ENCODE results near the gene ZFP1. TPM values are rescaled to one million over a fixed set of nuclear protein-coding genes. Genes with fewer than 3 reads are reported as not detected.

Gene ZFP1
- total and polyA plus RNA-seq, 9 of the 15 experiments (the other 6 are each of a cell fraction or from before 2014, with no cell fraction given), result 2.6 to 14.7 (median 11.6) TPM

DNA sequence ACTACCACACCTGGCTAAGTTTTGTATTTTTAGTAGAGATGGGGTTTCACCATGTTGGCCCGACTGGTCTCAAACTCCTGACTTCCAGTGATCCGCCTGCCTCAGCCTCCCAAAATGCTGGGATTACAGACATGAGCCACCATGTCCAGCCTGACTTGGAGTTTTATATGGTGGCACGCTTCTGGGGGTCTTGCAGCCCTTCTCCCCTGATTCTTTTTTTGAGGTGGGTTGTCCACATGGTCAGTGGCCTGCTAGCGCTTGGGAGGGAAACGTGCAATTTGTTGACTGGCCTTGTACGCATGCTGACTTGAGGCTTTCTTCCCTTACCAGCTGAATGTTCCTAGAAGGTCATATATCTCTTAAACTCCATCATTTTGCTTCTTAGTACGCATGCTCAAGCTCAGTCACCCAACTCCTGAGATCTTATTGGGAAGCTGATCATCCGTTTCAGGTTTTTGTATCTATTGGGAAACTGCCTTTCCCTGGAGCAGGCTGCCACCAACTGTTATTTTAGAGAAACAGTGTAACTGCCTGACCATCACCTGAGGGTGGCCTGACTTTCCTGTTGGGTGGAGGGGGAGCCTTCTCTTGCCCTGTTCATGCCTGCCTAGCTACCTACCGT, 18.1 kb upstream of the ZFP1 start:
- FAIRE-seq, result peak; percentile 60
- H3K79me2 ChIP-seq (ENCODE audit: control insufficient read depth, insufficient read depth, low read length), result no peaks in the 10 kb centered on the region
- ATAC-seq, result peak; percentile 89
- no peak overlapping the region for H3K27ac ChIP-seq (ENCODE audit: extremely low read depth, low read depth, low read length)
- WGBS (ENCODE audit: insufficient coverage, low coverage, missing lambda C conversion rate), result 19% methylated on average over 9 of the region's 9 CpGs
- H3K4me2 ChIP-seq (ENCODE audit: insufficient read depth, low read length), result no peak overlapping the region
- CTCF ChIA-PET (ENCODE audit: low intra/inter-chr PET ratio), result no interaction called here
- peak in 1 of 4 experiments; percentile 58 for DNase-seq (ENCODE audit: extremely low read depth in 1 of 4, low spot score in 3 of 4)
- no peaks in the 10 kb centered on the region; a peak in 1 of 5 replicates for H3K27me3 ChIP-seq (ENCODE audit: control insufficient read depth in 2 of 2, insufficient read depth in 2 of 2, low read length in 2 of 2)
- H3K9me3 ChIP-seq (replicated peaks; ENCODE audit: control insufficient read depth, insufficient read depth, low read depth, low read length), result no peaks in the 10 kb centered on the region; the same call in none of the 2 replicates
- no peaks in the 10 kb centered on the region for H3K36me3 ChIP-seq (ENCODE audit: control insufficient read depth, insufficient read depth, low read length)
- H2AFZ ChIP-seq (ENCODE audit: low read depth, low read length), result 0 out of 2 replicates have a peak overlapping the region, but pooled peaks have one; percentile 32
- H3K9me1 ChIP-seq (ENCODE audit: control insufficient read depth, insufficient read depth, low read length), result no peaks in the 10 kb centered on the region
- intact Hi-C loops (cut with micrococcal nuclease), result loop anchor here (1.0 to 10.0 kb wide), 3 partner anchors 265 to 425 kb away; partner anchors contain the start of gene MLKL
- no peak overlapping the region for H3K9ac ChIP-seq (ENCODE audit: insufficient read depth in 1 of 2, low read depth in 2 of 2, low read length in 2 of 2)
- H3K4me1 ChIP-seq (replicated peaks in 1 of 2; ENCODE audit: control insufficient read depth in 2 of 2, insufficient read depth in 2 of 2, low read length in 2 of 2), result peaks cover 4 to 7% of the 10 kb centered on the region in 2 experiments; a peak in 4 of 5 replicates
- in situ Hi-C loops (cut with MboI), result loop anchor here (25.0 kb wide), 1 partner anchor 418 kb away; the partner anchor contains the start of gene MLKL
- no TSS peak for BruUV-seq (replicated peaks)
- no peak overlapping the region for H3K4me3 ChIP-seq
- POLR2A ChIA-PET, result interaction anchor here (0.5 to 1.4 kb wide), 3 partner anchors 11 to 68 kb away, joined by 3 to 4 read pairs (median 3); no protein-coding TSS in a partner anchor
- no peaks in the 10 kb centered on the region for H4K20me1 ChIP-seq (replicated peaks; ENCODE audit: control insufficient read depth, insufficient read depth, low read length)
- TF ChIP-seq LCOR (CRISPR knock-in tag; IDR thresholded peaks at IDR 0.05) (0 out of 2 replicates have a peak, but pooled peaks have one; percentile 45), ZNF445 (CRISPR knock-in tag; IDR thresholded peaks at IDR 0.05; ENCODE audit: low read depth) (no peak), DDX20 (tag; IDR thresholded peaks at IDR 0.05; ENCODE audit: low read depth) (no peak), POLR2AphosphoS2 (IDR thresholded peaks at IDR 0.05; ENCODE audit: low read length) (no peak), NRF1 (conservative IDR thresholded peaks at IDR 0.05 in 1 of 2, IDR thresholded peaks at IDR 0.05 in 1 of 2) (peak; percentile 80 to 84), PML (IDR thresholded peaks at IDR 0.05; ENCODE audit: low read length) (no peak), NBN (IDR thresholded peaks at IDR 0.05; ENCODE audit: low read depth) (0 out of 2 replicates have a peak, but pooled peaks have one; percentile 14), SREBF1 (IDR thresholded peaks at IDR 0.05; ENCODE audit: borderline replicate concordance, low read depth, low read length) (peak; percentile 92), HNRNPK (IDR thresholded peaks at IDR 0.05; ENCODE audit: low read depth, low read length, poor library complexity, severe bottlenecking) (no peak), TGIF2 (CRISPR knock-in tag; IDR thresholded peaks at IDR 0.05) (no peak)
- TF ChIP-seq, protein P1, sequence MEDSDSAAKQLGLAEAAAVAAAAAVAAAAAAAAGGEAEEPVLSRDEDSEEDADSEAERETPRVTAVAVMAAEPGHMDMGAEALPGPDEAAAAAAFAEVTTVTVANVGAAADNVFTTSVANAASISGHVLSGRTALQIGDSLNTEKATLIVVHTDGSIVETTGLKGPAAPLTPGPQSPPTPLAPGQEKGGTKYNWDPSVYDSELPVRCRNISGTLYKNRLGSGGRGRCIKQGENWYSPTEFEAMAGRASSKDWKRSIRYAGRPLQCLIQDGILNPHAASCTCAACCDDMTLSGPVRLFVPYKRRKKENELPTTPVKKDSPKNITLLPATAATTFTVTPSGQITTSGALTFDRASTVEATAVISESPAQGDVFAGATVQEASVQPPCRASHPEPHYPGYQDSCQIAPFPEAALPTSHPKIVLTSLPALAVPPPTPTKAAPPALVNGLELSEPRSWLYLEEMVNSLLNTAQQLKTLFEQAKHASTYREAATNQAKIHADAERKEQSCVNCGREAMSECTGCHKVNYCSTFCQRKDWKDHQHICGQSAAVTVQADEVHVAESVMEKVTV (CRISPR knock-in tag; IDR thresholded peaks at IDR 0.05), result peak; percentile 35; the same call in 1 of the 2 replicates
- TF ChIP-seq, protein P2, sequence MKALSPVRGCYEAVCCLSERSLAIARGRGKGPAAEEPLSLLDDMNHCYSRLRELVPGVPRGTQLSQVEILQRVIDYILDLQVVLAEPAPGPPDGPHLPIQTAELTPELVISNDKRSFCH (CRISPR knock-in tag; IDR thresholded peaks at IDR 0.05), result no peak
- TF ChIP-seq, protein P2 (tag; IDR thresholded peaks at IDR 0.05), result 0 out of 2 replicates have a peak, but pooled peaks have one; percentile 3
- TF ChIP-seq, protein P3, sequence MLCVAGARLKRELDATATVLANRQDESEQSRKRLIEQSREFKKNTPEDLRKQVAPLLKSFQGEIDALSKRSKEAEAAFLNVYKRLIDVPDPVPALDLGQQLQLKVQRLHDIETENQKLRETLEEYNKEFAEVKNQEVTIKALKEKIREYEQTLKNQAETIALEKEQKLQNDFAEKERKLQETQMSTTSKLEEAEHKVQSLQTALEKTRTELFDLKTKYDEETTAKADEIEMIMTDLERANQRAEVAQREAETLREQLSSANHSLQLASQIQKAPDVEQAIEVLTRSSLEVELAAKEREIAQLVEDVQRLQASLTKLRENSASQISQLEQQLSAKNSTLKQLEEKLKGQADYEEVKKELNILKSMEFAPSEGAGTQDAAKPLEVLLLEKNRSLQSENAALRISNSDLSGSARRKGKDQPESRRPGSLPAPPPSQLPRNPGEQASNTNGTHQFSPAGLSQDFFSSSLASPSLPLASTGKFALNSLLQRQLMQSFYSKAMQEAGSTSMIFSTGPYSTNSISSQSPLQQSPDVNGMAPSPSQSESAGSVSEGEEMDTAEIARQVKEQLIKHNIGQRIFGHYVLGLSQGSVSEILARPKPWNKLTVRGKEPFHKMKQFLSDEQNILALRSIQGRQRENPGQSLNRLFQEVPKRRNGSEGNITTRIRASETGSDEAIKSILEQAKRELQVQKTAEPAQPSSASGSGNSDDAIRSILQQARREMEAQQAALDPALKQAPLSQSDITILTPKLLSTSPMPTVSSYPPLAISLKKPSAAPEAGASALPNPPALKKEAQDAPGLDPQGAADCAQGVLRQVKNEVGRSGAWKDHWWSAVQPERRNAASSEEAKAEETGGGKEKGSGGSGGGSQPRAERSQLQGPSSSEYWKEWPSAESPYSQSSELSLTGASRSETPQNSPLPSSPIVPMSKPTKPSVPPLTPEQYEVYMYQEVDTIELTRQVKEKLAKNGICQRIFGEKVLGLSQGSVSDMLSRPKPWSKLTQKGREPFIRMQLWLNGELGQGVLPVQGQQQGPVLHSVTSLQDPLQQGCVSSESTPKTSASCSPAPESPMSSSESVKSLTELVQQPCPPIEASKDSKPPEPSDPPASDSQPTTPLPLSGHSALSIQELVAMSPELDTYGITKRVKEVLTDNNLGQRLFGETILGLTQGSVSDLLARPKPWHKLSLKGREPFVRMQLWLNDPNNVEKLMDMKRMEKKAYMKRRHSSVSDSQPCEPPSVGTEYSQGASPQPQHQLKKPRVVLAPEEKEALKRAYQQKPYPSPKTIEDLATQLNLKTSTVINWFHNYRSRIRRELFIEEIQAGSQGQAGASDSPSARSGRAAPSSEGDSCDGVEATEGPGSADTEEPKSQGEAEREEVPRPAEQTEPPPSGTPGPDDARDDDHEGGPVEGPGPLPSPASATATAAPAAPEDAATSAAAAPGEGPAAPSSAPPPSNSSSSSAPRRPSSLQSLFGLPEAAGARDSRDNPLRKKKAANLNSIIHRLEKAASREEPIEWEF (CRISPR knock-in tag; IDR thresholded peaks at IDR 0.05), result no peak

Measured in K562 (cell line).